Stimulated activated CD4-positive, alpha-beta T cell treated with anti-CD3 and anti-CD28 coated beads, Interleukin-2, amount 100 ng/mL, for 24 hours (primary cell): ENCODE data around the gene SNX30.

Experiments used
- DNase-seq, 2 donors: peaks; one replicate each; pipeline ENCODE4 v3.0.0-alpha.2; 2020

The SNX30 gene

GRCh38 chr9:112890106-112891081, 139.8 kb downstream of the SNX30 start, which contains the start of gene SLC46A2:
SLC46A2 (minus strand) TSS chr9:112890876; CDS start chr9:112890681, 195 bp downstream.
- DNase-seq, result no peak

- no peak for DNase-seq
Observed at GRCh38 chr9:112891521-112891920, 141.0 kb downstream of the SNX30 start.

GRCh38 chr9:112892981-112893380, 142.4 kb downstream of the SNX30 start:
- DNase-seq, result no peak

- DNase-seq, result no peak
Observed at GRCh38 chr9:112894041-112894440, 143.5 kb downstream of the SNX30 start.

- no peak for DNase-seq
Observed at GRCh38 chr9:112894699-112895098, 144.1 kb downstream of the SNX30 start.

GRCh38 chr9:112896131-112896530, 145.6 kb downstream of the SNX30 start:
- no peak for DNase-seq

- no peak for DNase-seq
Observed at GRCh38 chr9:112898872-112899311, 148.3 kb downstream of the SNX30 start.

GRCh38 chr9:112900488-112900887, 149.9 kb downstream of the SNX30 start:
- DNase-seq, result no peak

- no peak for DNase-seq
Observed at GRCh38 chr9:112900901-112901300, 150.3 kb downstream of the SNX30 start.

GRCh38 chr9:112905084-112905483, 154.5 kb downstream of the SNX30 start:
- DNase-seq, result no peak

GRCh38 chr9:112911736-112912135, 161.2 kb downstream of the SNX30 start:
- DNase-seq, result no peak

GRCh38 chr9:112912636-112913035, 162.1 kb downstream of the SNX30 start:
- DNase-seq, result no peak

- DNase-seq, result no peak
Observed at GRCh38 chr9:112913326-112913725, 162.8 kb downstream of the SNX30 start.

- DNase-seq, result no peak
Observed at GRCh38 chr9:112914524-112914923, 164.0 kb downstream of the SNX30 start.

GRCh38 chr9:112917047-112917986, 166.8 kb downstream of the SNX30 start:
- DNase-seq, result no peak

- no peak for DNase-seq
Observed at GRCh38 chr9:112917987-112918362, 167.4 kb downstream of the SNX30 start.

- DNase-seq, result no peak
Observed at GRCh38 chr9:112921549-112921948, 171.0 kb downstream of the SNX30 start.
